ENCODE data around the gene LRRTM2.

DNA sequence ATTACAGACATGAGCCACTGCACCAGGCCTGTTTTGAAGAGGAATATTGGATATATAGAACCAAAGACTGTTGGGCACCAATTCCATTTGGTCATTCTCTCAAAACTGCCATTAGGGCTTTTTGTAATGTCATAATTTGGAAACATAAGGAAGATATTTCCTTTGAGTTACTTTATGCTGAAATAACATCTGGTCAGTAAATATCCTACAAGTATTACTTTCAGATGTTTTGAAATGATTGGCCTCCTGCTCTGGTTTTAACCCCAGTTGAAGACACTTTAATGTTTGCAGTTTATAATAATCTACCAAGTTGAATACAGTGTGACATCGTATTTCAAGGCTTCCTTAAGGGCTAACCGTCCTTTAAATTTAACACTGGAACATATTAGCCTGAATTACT is 33.6 kb downstream of the LRRTM2 start:
- TF ChIP-seq, protein P1, sequence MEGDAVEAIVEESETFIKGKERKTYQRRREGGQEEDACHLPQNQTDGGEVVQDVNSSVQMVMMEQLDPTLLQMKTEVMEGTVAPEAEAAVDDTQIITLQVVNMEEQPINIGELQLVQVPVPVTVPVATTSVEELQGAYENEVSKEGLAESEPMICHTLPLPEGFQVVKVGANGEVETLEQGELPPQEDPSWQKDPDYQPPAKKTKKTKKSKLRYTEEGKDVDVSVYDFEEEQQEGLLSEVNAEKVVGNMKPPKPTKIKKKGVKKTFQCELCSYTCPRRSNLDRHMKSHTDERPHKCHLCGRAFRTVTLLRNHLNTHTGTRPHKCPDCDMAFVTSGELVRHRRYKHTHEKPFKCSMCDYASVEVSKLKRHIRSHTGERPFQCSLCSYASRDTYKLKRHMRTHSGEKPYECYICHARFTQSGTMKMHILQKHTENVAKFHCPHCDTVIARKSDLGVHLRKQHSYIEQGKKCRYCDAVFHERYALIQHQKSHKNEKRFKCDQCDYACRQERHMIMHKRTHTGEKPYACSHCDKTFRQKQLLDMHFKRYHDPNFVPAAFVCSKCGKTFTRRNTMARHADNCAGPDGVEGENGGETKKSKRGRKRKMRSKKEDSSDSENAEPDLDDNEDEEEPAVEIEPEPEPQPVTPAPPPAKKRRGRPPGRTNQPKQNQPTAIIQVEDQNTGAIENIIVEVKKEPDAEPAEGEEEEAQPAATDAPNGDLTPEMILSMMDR (IDR thresholded peaks at IDR 0.05) = no peak
- TF ChIP-seq FOXJ3 (CRISPR knock-in tag; IDR thresholded peaks at IDR 0.05; ENCODE audit: borderline replicate concordance) (no peak), ZNF232 (CRISPR knock-in tag; IDR thresholded peaks at IDR 0.05) (no peak), TP53 (CRISPR knock-in tag; IDR thresholded peaks at IDR 0.05) (no peak)
- TF ChIP-seq, protein P2, sequence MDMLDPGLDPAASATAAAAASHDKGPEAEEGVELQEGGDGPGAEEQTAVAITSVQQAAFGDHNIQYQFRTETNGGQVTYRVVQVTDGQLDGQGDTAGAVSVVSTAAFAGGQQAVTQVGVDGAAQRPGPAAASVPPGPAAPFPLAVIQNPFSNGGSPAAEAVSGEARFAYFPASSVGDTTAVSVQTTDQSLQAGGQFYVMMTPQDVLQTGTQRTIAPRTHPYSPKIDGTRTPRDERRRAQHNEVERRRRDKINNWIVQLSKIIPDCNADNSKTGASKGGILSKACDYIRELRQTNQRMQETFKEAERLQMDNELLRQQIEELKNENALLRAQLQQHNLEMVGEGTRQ (CRISPR knock-in tag; IDR thresholded peaks at IDR 0.05) = no peak
